ENCODE measurements around the gene ZCCHC17. TPM values are rescaled to one million over a fixed set of nuclear protein-coding genes. Genes with fewer than 3 reads are reported as not detected.
A peak's percentile ranks its signal among the peaks of the same experiment; 100 is the strongest.

ZCCHC17 gene
- total and polyA plus RNA-seq, 9 donors = 25.4 to 36.8 (median 27.5) TPM

DNA sequence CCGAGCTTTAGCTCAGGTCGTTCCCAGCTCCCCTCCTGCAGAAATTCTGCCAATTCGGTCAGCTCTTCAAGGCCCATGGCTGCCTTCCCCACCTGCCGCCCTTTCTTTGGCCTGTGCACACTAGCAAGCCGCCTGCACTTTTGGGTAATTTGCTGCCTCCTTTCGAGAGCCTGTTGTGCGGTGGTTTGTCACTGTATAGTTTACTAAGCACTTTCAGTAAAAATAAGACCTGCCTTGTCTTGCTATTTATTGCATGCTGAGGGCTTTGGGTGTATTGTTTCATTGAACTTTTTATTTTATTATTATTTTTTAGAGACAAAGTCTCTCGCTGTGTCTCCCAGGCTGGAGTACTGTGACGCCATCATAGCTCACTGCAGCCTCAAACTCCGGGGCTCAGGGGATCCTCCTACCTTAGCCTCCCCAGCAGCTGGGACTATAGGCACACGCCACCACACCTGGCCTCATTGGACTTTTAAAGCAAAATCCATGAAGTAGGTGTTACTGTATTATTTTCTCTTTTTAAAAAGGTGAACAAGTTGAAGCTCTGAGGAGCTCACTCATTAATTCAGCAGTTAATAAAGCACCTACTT is 77.2 kb downstream of the ZCCHC17 start:
- Histone ChIP-seq H3K27me3 (ENCODE audit: control insufficient read depth, insufficient read depth, low read length) (no peaks in the 10 kb centered on the region), H3K27ac (ENCODE audit: low read length) (peak overlapping the region; percentile 96), H3K4me3 (ENCODE audit: low read length) (peak overlapping the region; percentile 5), H3K4me1 (ENCODE audit: control insufficient read depth, insufficient read depth, low read length) (peaks cover 71% of the 10 kb centered on the region), H3K36me3 (ENCODE audit: control insufficient read depth, insufficient read depth, low read length) (peaks cover 3% of the 10 kb centered on the region), H3K9me3 (replicated peaks; ENCODE audit: control insufficient read depth, low read depth, low read length) (no peaks in the 10 kb centered on the region)
- no peak for DNase-seq
- WGBS (ENCODE audit: insufficient coverage) = 0% methylated on average over 4 of the region's 11 CpGs

DNA sequence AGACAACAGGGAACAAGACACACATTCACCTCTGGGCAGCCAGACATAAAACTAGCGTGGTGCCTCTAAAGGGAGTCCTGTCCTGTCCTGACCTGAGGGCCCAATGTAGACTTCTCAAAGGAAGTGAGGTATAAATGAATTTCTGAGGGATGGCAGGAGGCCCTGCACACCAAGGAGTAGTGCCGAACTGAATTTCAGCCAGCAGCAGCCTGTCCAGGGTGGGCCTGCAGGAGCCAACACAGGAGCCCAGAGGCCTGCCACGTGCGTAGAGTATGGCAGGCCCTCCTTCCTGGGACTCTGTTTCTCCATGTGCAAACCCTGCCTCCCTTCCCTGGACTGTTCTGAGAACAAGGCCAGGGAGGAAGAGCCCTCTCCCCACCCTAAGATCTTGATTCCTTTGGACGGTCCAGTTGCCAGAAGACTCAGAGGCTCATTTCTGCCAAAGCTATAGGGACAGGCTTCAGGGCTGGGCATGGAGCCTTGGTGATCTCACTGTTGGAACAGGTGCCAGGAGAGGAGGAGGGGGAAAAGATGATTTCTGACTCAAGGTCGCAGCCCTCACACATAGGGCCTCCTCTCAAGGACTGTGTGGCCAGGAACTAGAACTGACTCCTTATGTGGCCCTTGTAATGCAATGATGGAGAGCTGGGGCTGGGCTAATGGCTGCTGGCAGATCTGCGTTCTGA is 77.8 kb downstream of the ZCCHC17 start:
- Histone ChIP-seq H3K9me3 (replicated peaks; ENCODE audit: control insufficient read depth, low read depth, low read length) (no peaks in the 10 kb centered on the region), H3K27ac (ENCODE audit: low read length) (peak overlapping the region; percentile 96), H3K36me3 (ENCODE audit: control insufficient read depth, insufficient read depth, low read length) (no peaks in the 10 kb centered on the region), H3K4me1 (ENCODE audit: control insufficient read depth, insufficient read depth, low read length) (peaks cover 70% of the 10 kb centered on the region), H3K4me3 (ENCODE audit: low read length) (no peak overlapping the region), H3K27me3 (ENCODE audit: control insufficient read depth, insufficient read depth, low read length) (no peaks in the 10 kb centered on the region)
- WGBS (ENCODE audit: insufficient coverage) = 26% methylated on average over 3 of the region's 7 CpGs
- peak; percentile 96 for DNase-seq

DNA sequence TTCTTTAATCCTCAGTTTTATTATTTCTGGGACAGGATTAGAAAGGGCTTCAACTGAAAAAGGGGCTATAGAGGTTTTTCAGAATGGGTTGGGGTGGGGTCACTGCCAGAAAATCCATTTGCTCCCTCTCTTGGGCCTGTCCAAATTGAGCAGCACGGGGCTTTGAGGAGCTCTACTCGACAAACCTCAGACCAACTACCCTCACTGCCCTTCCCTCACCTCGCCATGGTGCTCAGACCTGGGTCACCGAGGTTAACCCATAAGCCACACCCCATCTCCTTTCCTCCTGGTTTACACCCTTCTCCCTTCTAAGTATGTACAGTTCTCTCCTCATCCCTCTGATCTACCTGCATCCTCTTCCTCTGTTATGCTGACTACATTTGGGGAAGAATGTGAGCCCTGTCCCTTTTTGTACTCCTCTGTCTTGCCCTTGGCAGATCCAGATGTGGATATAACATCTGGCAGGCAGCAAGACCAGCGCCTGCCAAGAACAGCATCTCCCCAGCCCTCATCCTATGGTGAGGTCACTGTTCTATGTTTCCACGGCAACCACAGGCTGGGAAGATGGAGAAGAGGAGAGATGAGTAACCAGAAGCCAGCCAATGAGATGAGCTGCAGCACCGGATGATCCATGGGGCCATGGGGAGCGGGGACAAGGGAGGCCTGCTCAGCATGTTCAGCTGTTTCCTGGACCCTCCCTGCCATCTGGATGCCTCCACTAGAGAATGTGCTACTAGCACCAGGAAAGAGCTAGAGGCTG is 79.7 kb downstream of the ZCCHC17 start:
- peak overlapping the region; percentile 90 for H3K27ac ChIP-seq (ENCODE audit: low read length)
- peaks cover 75% of the 10 kb centered on the region for H3K4me1 ChIP-seq (ENCODE audit: control insufficient read depth, insufficient read depth, low read length)
- peak; percentile 99 for DNase-seq
- 22% methylated on average over 6 of the region's 8 CpGs for WGBS (ENCODE audit: insufficient coverage)
- H3K27me3 ChIP-seq (ENCODE audit: control insufficient read depth, insufficient read depth, low read length) = no peaks in the 10 kb centered on the region
- no peaks in the 10 kb centered on the region for H3K9me3 ChIP-seq (replicated peaks; ENCODE audit: control insufficient read depth, low read depth, low read length)
- no peak overlapping the region for H3K4me3 ChIP-seq (ENCODE audit: low read length)
- H3K36me3 ChIP-seq (ENCODE audit: control insufficient read depth, insufficient read depth, low read length) = no peaks in the 10 kb centered on the region

DNA sequence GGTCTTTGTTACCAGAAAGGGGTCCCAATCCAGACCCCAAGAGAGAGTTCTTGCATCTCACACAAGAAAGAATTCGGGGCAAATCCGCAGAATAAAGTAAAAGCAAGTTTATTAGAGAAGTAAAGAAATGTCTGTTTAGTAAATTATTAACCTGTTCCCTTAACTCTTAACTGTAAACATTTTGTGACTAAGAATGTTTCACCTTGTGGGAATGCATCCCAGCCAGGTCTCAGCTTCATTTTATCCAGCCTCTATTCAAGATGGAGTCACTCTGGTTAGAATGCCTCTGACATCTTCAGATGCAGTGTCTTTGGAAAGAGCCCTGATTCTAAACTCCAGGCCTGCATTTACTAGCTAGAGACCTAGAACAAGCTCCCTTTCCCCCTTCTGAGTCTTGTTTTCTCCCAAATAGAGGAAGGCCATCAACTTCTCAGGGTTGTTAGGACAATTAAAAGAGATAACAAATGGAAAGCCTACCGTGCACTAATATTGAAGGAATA is 80.6 kb downstream of the ZCCHC17 start:
- DNase-seq = no peak
- WGBS (ENCODE audit: insufficient coverage) = no CpG with 5 or more reads among the region's 3 CpGs
- H3K36me3 ChIP-seq (ENCODE audit: control insufficient read depth, insufficient read depth, low read length) = no peaks in the 10 kb centered on the region
- no peaks in the 10 kb centered on the region for H3K27me3 ChIP-seq (ENCODE audit: control insufficient read depth, insufficient read depth, low read length)
- peak overlapping the region; percentile 72 for H3K27ac ChIP-seq (ENCODE audit: low read length)
- H3K4me1 ChIP-seq (ENCODE audit: control insufficient read depth, insufficient read depth, low read length) = peaks cover 76% of the 10 kb centered on the region
- H3K4me3 ChIP-seq (ENCODE audit: low read length) = no peak overlapping the region
- H3K9me3 ChIP-seq (replicated peaks; ENCODE audit: control insufficient read depth, low read depth, low read length) = no peaks in the 10 kb centered on the region

DNA sequence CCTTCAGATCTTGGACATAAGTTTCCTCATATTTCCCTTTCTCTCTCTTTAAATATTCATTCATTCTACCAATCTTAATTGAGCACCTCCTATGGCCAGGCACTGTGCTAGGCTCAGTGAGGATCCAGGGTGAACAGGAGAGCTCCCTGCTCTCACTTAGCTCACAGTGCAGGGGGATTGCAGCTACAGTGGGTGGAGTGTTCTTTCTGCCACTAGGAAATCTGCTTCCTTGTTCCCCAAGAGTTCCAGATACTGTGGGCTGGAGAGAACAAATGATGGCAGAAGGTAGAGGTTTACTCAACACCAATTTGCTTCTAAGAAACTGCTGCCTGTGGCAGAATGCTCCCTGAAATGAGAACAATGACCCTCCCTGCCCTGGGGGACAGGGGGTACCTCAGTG is 81.2 kb downstream of the ZCCHC17 start:
- H3K4me1 ChIP-seq (ENCODE audit: control insufficient read depth, insufficient read depth, low read length) = peaks cover 72% of the 10 kb centered on the region
- no peak overlapping the region for H3K27ac ChIP-seq (ENCODE audit: low read length)

DNA sequence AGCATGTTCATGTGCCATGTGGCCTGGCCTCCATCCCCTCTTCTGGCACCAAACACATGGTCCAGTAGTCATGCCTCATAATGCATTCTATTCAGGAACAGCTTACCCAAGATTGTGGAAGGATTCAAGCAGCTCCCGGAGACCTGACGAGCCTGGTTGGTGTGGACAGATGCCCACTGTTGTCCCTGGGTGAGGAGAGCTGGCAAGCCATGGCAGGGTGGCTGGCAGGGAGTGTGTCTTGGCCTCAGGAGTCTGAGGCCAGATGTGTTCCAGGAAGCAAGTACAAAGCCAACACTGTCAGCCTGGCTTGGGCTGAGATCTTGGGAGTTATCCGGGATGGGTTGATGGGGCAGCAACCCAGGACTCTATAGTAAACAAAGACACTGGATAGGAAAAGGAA is 83.3 kb downstream of the ZCCHC17 start:
- no peak for DNase-seq
- no peaks in the 10 kb centered on the region for H3K36me3 ChIP-seq (ENCODE audit: control insufficient read depth, insufficient read depth, low read length)
- peaks cover 58% of the 10 kb centered on the region for H3K4me1 ChIP-seq (ENCODE audit: control insufficient read depth, insufficient read depth, low read length)
- H3K27me3 ChIP-seq (ENCODE audit: control insufficient read depth, insufficient read depth, low read length) = no peaks in the 10 kb centered on the region
- no peak overlapping the region for H3K27ac ChIP-seq (ENCODE audit: low read length)
- WGBS (ENCODE audit: insufficient coverage) = 67% methylated on average over 1 of the region's 3 CpGs
- H3K9me3 ChIP-seq (replicated peaks; ENCODE audit: control insufficient read depth, low read depth, low read length) = no peaks in the 10 kb centered on the region
- no peak overlapping the region for H3K4me3 ChIP-seq (ENCODE audit: low read length)

More for the DNA sequence above, 81.2 kb downstream of the ZCCHC17 start:
- no peaks in the 10 kb centered on the region for H3K27me3 ChIP-seq (ENCODE audit: control insufficient read depth, insufficient read depth, low read length)
- H3K36me3 ChIP-seq (ENCODE audit: control insufficient read depth, insufficient read depth, low read length) = no peaks in the 10 kb centered on the region
- DNase-seq = no peak
- H3K4me3 ChIP-seq (ENCODE audit: low read length) = no peak overlapping the region
- no peaks in the 10 kb centered on the region for H3K9me3 ChIP-seq (replicated peaks; ENCODE audit: control insufficient read depth, low read depth, low read length)

DNA sequence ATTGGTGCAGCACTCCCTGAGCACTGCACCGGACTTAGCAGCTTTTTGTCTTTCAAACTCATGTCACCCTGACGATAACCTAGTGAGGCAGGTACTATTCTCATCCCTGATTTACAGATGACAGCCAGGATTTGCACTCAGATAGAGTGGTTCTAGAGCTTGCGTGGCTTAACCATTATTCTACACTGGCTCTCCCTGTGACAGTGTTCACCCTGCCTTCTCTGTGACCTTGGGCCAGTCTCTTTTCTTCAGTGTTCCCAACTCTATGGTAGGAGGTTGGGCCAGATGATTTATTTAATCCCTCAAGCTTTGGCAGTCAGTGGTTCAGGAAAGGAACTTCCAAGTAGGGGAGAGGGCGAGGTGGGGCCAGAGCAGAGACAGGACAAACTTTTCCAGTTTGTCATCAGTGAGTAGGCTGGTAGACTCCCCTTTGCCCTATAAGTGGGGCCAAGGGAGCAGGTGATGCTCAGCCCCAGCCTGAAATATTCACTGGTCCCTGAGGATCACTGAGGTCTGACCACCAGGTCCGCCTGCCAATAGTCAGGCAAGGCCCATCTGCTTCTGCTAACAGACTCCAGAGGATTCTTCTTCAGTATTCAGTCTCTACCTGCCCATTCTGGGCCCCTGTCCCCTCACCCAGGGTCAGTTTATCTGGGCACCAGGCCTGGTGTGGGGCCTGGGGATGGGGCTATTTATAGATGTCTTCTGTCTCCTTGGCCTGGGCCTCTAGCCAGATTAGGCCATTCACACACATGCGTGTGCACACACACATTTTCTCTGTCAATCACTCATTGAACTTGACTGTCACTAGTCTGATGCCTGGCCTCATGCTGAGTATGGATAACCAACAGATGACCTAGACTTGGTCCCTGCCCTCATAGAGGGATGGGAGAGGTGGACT is 84.8 kb downstream of the ZCCHC17 start:
- no peak overlapping the region for H3K4me3 ChIP-seq (ENCODE audit: low read length)
- peak overlapping the region; percentile 88 for H3K27ac ChIP-seq (ENCODE audit: low read length)
- 78% methylated on average over 3 of the region's 6 CpGs for WGBS (ENCODE audit: insufficient coverage)
- no peaks in the 10 kb centered on the region for H3K36me3 ChIP-seq (ENCODE audit: control insufficient read depth, insufficient read depth, low read length)
- no peaks in the 10 kb centered on the region for H3K27me3 ChIP-seq (ENCODE audit: control insufficient read depth, insufficient read depth, low read length)
- H3K9me3 ChIP-seq (replicated peaks; ENCODE audit: control insufficient read depth, low read depth, low read length) = no peaks in the 10 kb centered on the region
- H3K4me1 ChIP-seq (ENCODE audit: control insufficient read depth, insufficient read depth, low read length) = peaks cover 45% of the 10 kb centered on the region
- peak; percentile 54 for DNase-seq

DNA sequence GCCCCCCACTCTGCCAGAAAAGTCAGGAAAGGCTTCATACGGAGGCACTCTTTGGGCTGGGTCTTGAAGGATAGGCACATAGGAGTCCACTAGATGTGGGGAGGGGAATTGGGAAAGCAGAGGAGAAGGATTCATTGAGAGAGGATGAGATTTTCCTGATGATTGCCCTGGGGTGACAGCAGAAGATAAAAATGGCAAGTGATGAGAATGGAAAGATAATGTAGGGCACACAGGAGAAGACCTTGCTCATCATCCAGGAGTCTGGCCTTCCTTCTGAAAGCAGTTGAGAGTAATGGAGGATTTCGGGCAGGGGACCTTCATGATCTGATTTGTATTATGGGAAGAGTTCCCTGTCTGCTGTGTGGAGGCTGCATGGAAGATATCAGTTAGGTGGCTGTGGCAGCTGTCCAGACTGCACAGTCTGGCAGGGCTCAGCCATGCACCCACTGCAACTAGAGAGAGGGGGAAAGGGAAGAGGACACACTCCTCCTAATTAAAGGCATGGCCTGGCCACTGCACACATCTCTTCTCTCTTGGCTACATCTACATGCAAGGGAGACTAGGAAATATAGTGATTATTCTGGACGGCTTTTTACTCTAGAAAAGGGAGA is 85.7 kb downstream of the ZCCHC17 start:
- no peaks in the 10 kb centered on the region for H3K27me3 ChIP-seq (ENCODE audit: control insufficient read depth, insufficient read depth, low read length)
- H3K4me1 ChIP-seq (ENCODE audit: control insufficient read depth, insufficient read depth, low read length) = peaks cover 39% of the 10 kb centered on the region
- peak overlapping the region; percentile 88 for H3K27ac ChIP-seq (ENCODE audit: low read length)
- H3K9me3 ChIP-seq (replicated peaks; ENCODE audit: control insufficient read depth, low read depth, low read length) = no peaks in the 10 kb centered on the region
- no peaks in the 10 kb centered on the region for H3K36me3 ChIP-seq (ENCODE audit: control insufficient read depth, insufficient read depth, low read length)
- DNase-seq = peak; percentile 32
- WGBS (ENCODE audit: insufficient coverage) = 84% methylated on average over 3 of the region's 3 CpGs
- H3K4me3 ChIP-seq (ENCODE audit: low read length) = no peak overlapping the region

DNA sequence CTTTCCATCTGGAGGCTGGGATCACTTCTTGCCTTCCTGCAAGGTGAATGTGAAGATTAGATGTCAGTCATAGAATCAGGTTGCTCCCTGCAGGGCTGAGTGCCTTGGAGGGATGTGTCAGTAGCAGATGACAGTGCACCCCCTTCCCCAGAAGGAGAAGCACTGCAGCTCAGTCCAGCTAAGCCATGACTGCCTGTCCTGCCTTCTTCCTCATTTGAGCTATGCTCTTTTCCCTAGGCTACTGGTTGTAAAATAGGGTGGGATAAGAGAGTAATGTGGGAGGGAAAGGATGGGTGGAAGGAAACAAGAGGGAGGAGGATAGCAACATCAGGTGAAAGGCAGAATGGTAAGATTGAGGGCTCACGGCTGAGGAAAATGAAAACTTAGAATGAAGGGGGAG is 87.1 kb downstream of the ZCCHC17 start:
- no peak for DNase-seq
- Histone ChIP-seq H3K4me1 (ENCODE audit: control insufficient read depth, insufficient read depth, low read length) (peaks cover 39% of the 10 kb centered on the region), H3K27me3 (ENCODE audit: control insufficient read depth, insufficient read depth, low read length) (no peaks in the 10 kb centered on the region), H3K4me3 (ENCODE audit: low read length) (no peak overlapping the region), H3K27ac (ENCODE audit: low read length) (no peak overlapping the region), H3K9me3 (replicated peaks; ENCODE audit: control insufficient read depth, low read depth, low read length) (no peaks in the 10 kb centered on the region), H3K36me3 (ENCODE audit: control insufficient read depth, insufficient read depth, low read length) (no peaks in the 10 kb centered on the region)
- no CpG with 5 or more reads among the region's 1 CpG for WGBS (ENCODE audit: insufficient coverage)
